KBM-7 (cell line): ENCODE results near the gene SUSD3.

ENCODE experiments used
- DNase-seq: peaks from one replicate; pipeline ENCODE4 v3.0.0-alpha.2; 2015
- in situ Hi-C: fragments of 300-500 bp; cut with MboI; formaldehyde crosslinking; loops from 2 replicates; pipeline ENCODE4 v1.14.3; 2020; ENCODE audit warnings: low sequenced_read_pairs, low pct_unique_long_range_greater_than_20kb, mixed read lengths

Gene SUSD3

GRCh38 chr9:93027750-93028149 lies 30.8 kb upstream of the SUSD3 start:
- in situ Hi-C loops: no loop called here
- no peak for DNase-seq

- DNase-seq: peak; percentile 23
- in situ Hi-C loops: no loop called here
Measured at GRCh38 chr9:93028448-93029006, 30.0 kb upstream of the SUSD3 start.

- no peak for DNase-seq
- in situ Hi-C loops: no loop called here
Measured at GRCh38 chr9:93030642-93031628, 27.6 kb upstream of the SUSD3 start.

- no peak for DNase-seq
Measured at GRCh38 chr9:93031629-93032430, 26.7 kb upstream of the SUSD3 start.

GRCh38 chr9:93032545-93032944 lies 26.0 kb upstream of the SUSD3 start:
- DNase-seq: no peak
- in situ Hi-C loops: no loop called here

More at GRCh38 chr9:93031629-93032430, 26.7 kb upstream of the SUSD3 start:
- in situ Hi-C loops: no loop called here

GRCh38 chr9:93033531-93033930 lies 25.0 kb upstream of the SUSD3 start:
- peak; percentile 29 for DNase-seq
- in situ Hi-C loops: no loop called here

GRCh38 chr9:93035106-93035660 lies 23.3 kb upstream of the SUSD3 start:
- no peak for DNase-seq
- in situ Hi-C loops: no loop called here

- in situ Hi-C loops: no loop called here
- no peak for DNase-seq
Measured at GRCh38 chr9:93035821-93036351, 22.6 kb upstream of the SUSD3 start.

- in situ Hi-C loops: no loop called here
- DNase-seq: no peak
Measured at GRCh38 chr9:93036887-93037475, 21.5 kb upstream of the SUSD3 start.

GRCh38 chr9:93037476-93037971 lies 21.0 kb upstream of the SUSD3 start:
- peak; percentile 77 for DNase-seq
- in situ Hi-C loops: no loop called here

- in situ Hi-C loops: no loop called here
- no peak for DNase-seq
Measured at GRCh38 chr9:93038918-93039317, 19.6 kb upstream of the SUSD3 start.

- in situ Hi-C loops: no loop called here
- no peak for DNase-seq
Measured at GRCh38 chr9:93039456-93039855, 19.0 kb upstream of the SUSD3 start.

GRCh38 chr9:93039976-93040375 lies 18.5 kb upstream of the SUSD3 start:
- in situ Hi-C loops: no loop called here
- no peak for DNase-seq

GRCh38 chr9:93040409-93040808 lies 18.1 kb upstream of the SUSD3 start:
- no peak for DNase-seq
- in situ Hi-C loops: no loop called here

GRCh38 chr9:93041108-93041802 lies 17.2 kb upstream of the SUSD3 start:
- in situ Hi-C loops: no loop called here
- no peak for DNase-seq

GRCh38 chr9:93043122-93043521 lies 15.4 kb upstream of the SUSD3 start:
- DNase-seq: peak; percentile 71
- in situ Hi-C loops: no loop called here

- in situ Hi-C loops: no loop called here
- DNase-seq: no peak
Measured at GRCh38 chr9:93045521-93045920, 13.0 kb upstream of the SUSD3 start.
